Measurements from ENCODE around the gene LRMDA. TPM values are rescaled to one million over a fixed set of nuclear protein-coding genes. Genes with fewer than 3 reads are reported as not detected.

LRMDA gene
- total and polyA plus RNA-seq, 2 donors (not counting 3 experiments of a cell fraction or from before 2014, with no cell fraction given): 9.7 to 18.0 TPM

DNA sequence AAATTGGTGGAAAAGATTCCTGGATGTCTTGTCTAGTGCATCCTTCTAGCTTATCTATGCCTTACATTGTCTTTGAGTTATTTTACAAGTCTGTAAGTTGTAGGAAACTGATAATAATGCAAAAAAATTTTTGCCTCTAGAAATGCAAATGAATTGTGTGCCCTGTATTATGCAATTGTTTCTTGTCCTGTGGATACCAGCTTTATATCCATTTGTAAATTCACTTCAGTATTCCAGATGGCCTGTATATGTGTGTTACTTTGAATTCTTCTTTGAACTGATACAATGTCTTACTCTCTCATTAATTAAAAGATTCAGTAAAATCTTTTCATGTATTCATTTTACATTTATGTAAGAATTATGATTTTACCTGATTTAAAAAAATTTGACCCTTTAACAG lies 234.3 kb downstream of the LRMDA start:
- Histone ChIP-seq H2AFZ (ENCODE audit: low read depth, low read length) (no peak overlapping the region), H3K27me3 (ENCODE audit: control insufficient read depth in 2 of 2, insufficient read depth in 2 of 2, low read length in 2 of 2) (no peaks in the 10 kb centered on the region), H3K4me3 (replicated peaks in 1 of 3; ENCODE audit: insufficient read depth in 1 of 3, low read depth in 1 of 3, low read length in 3 of 3) (no peak overlapping the region), H3K9me1 (replicated peaks; ENCODE audit: control insufficient read depth, extremely low read depth, insufficient read depth, low read length) (no peaks in the 10 kb centered on the region), H3K4me2 (ENCODE audit: insufficient read depth, low read length) (no peak overlapping the region), H3K4me1 (ENCODE audit: control insufficient read depth, extremely low read depth, insufficient read depth, low read length) (no peaks in the 10 kb centered on the region), H3K27ac (ENCODE audit: insufficient read depth, low read depth, low read length) (no peak overlapping the region), H4K20me1 (replicated peaks; ENCODE audit: control insufficient read depth, extremely low read depth, insufficient read depth, low read length) (no peaks in the 10 kb centered on the region), H3K79me2 (ENCODE audit: control insufficient read depth, insufficient read depth, low read length) (no peaks in the 10 kb centered on the region), H3K9me3 (replicated peaks; ENCODE audit: control insufficient read depth, insufficient read depth, low read length) (no peaks in the 10 kb centered on the region), H3K9ac (replicated peaks; ENCODE audit: extremely low read depth, insufficient read depth, low read length) (no peak overlapping the region), H3K36me3 (ENCODE audit: control insufficient read depth in 2 of 2, extremely low read depth in 1 of 2, insufficient read depth in 2 of 2, low read length in 2 of 2) (no peaks in the 10 kb centered on the region)
- FAIRE-seq: no peak
- no TSS peak for BruUV-seq (replicated peaks)
- CTCF ChIA-PET: no interaction called here
- TF ChIP-seq POLR2AphosphoS5 (IDR thresholded peaks at IDR 0.05; ENCODE audit: insufficient read depth, low read depth, low read length): no peak
- TF ChIP-seq, protein P1, sequence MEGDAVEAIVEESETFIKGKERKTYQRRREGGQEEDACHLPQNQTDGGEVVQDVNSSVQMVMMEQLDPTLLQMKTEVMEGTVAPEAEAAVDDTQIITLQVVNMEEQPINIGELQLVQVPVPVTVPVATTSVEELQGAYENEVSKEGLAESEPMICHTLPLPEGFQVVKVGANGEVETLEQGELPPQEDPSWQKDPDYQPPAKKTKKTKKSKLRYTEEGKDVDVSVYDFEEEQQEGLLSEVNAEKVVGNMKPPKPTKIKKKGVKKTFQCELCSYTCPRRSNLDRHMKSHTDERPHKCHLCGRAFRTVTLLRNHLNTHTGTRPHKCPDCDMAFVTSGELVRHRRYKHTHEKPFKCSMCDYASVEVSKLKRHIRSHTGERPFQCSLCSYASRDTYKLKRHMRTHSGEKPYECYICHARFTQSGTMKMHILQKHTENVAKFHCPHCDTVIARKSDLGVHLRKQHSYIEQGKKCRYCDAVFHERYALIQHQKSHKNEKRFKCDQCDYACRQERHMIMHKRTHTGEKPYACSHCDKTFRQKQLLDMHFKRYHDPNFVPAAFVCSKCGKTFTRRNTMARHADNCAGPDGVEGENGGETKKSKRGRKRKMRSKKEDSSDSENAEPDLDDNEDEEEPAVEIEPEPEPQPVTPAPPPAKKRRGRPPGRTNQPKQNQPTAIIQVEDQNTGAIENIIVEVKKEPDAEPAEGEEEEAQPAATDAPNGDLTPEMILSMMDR (IDR thresholded peaks at IDR 0.05; ENCODE audit: extremely low read depth in 1 of 2, insufficient read depth in 1 of 2, low read depth in 1 of 2, low read length in 2 of 2): no peak
- no peak for TF ChIP-seq POLR2A (IDR thresholded peaks at IDR 0.05; ENCODE audit: low read depth, low read length)
- TF ChIP-seq GATA2 (IDR thresholded peaks at IDR 0.05; ENCODE audit: insufficient read depth, insufficient read length, low read depth, low read length): no peak
- no peak for TF ChIP-seq MYC (IDR thresholded peaks at IDR 0.05; ENCODE audit: low read depth, low read length)
- no peak for TF ChIP-seq EZH2 (IDR thresholded peaks at IDR 0.05; ENCODE audit: borderline replicate concordance, low read depth, low read length, severe bottlenecking)
- TF ChIP-seq, protein P2, sequence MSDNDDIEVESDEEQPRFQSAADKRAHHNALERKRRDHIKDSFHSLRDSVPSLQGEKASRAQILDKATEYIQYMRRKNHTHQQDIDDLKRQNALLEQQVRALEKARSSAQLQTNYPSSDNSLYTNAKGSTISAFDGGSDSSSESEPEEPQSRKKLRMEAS (IDR thresholded peaks at IDR 0.05; ENCODE audit: insufficient read depth, insufficient read length): no peak
- dilution Hi-C loops (cut with MboI; ENCODE audit: extremely low pct_ligation_motif_present, low sequenced_read_pairs) (no loop called here), intact Hi-C loops (cut with micrococcal nuclease) (no loop called here)
- no peak for DNase-seq (ENCODE audit: low read depth, low spot score)
- POLR2A ChIA-PET: no interaction called here
